NCI-H510A (cell line): ENCODE measurements around the gene TPT1.

Source experiments
- DNase-seq: peaks from one replicate; lab custom pipeline; 2025; lab: John Stamatoyannopoulos, UW

Gene TPT1

DNA sequence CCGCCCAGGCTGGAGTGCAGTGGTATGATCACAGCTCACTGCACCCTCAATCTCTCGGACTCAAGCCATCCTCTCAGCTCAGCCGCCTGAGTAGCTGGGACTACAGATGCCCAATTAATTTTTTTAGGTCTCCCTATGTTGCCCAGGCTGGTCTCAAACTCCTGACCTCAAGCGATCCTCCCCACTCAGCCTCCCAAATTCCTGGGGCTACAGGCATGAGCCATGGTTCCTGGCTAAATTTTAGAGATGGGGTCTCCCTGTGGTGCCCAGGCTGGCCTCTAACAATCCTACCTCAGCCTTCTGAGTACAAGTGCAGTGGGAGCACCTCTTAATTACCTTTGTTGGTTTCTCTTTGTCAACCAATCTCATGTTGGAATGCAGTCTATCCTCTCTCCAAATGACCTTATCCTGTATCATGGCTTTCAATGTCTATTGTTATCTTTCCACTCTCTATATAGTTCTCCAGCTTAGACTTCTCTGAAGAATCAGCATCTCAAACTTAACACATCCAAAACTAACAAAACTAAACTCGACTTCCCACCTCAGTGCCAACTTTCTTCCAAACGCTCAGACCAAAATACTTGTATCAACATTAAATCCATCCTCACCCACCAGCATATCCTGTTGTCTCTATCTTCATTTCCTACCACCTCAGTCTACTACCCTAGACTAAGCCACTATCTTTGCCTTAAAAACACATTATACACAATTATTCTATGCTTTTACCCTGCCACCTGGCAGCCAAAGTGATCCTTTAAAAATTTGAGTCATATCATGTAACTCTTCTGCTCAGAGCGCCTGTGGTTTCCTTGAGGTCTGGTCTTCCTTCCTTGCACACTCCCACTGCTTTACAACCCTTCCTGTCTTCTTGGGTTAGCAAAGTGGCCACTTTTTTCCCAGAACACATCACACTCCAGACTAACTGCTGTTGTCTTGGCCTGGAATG is 6.7 kb downstream of the TPT1 start:
- no peak for DNase-seq

DNA sequence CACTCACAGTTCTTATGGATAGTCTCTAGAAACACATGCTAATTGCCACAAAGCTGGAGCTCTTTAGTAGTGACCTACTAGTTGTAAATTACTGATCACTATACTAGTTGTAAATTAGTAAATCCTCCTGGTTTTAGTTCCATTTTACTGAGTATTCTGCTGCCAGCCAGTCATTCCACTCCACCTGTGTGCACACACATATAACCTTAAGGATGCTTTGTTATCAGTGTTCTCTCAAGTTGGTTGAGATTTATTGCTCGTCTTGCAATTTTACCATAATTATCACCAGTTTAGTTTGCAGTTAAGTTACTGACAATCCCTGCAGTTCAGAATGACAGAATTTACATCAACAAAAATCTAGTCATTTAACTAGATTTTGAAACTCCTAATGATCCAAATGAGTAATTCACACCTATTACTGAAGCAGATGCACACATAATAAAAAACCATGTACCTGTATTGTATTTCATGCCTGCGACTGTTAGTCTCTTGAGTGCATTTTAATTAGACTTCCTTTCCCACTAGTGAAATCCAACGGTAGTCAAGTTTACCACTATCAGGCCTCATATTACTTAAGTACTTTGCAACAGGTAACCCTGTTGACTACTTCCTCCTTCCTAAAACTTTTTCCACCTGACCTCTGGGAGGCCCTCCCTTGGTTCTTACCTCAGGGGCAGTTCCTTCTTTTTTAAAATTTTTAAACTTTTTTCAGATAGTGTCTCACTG is 7.6 kb downstream of the TPT1 start:
- no peak for DNase-seq

DNA sequence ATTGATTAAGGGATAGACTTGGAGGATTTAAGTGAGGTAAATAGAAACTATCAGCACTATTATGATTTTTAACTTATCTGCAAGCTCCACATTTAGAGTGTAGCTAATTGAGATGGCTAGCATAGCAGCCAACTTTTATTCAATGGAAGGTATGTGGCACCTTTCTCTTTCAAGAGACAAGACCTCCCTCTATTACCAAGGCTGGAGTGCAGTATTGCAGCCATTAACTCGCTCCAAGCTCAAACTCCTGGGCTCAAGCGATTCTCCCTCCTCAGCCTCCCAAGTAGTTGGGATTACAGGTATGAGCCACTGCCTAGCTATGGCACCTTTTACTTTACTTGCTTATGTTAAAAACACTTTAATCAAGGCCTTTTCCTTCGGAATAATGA is 8.2 kb downstream of the TPT1 start:
- no peak for DNase-seq

DNA sequence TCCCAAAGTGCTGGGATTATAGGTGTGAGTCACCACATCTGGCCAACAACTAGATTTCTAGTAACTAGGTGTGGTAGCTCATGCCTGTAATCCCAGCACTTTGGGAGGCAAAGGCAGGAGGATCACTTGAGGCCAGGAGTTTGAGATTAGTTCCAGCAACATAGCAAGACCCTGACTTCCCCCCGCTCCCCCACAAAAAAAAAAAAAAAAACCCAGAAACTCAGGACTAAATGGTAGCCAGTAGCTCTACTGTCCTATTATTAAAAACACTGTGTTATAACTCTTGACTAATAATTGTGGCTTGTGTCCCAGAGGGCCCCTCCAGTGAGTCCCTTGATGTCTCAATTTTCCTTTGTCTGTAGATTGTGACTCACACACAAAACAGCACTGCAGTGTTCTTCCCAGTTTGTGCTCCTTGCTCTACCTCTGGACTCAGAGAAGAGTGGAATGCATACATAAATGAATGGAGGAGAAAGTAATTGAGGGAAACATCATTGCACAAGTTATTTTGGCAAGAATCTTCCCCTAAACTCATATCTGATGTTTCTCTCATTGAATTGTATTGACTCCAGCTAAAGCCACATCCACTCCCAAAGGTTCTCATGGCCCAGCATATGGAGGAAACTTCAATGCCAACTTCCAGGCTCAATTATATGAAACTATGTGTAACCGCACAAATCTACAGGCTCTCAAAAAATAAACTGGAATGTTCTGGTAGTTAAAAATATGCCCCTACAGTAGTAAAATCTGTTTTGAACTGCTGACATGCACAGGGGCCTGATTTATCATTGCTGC is 8.8 kb downstream of the TPT1 start:
- DNase-seq: no peak

DNA sequence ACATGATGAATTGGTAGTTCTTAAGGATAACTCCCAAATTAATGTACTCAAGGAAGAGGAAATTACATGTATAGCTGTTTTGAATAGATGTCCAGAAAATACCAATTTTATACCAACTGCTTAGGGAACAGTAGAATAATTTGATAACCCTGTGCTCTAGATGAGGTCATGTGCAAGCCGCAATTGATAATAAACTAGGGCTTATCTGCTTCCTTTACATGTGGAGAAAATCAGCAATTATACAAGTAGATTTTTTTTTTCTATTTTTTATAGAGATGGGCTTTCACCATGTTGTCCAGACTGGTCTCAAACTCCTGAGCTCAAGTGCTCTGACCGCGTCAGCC is 9.3 kb downstream of the TPT1 start:
- DNase-seq: no peak

DNA sequence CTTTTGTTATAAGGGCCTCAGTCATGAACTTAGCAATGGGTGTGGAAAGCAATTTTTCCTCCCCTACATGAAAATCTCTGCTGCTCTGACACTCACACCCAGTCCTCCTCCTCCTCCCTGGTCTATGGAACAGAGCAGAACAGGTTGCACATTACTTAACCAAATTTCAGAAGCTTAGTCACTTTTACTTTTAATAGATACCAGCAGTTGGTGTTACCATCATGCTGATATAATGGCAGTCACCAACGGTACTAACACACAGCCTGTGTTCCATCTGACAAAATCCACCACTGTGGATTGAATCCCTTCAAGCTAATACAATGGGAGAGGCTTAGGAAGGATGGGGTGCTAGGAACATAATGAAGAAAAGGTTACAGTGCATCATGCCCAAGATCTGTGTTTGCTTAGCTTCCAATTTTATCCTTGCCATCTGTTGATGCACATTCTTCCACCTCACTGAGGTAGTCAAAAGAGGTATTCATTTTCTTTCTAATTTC is 9.8 kb downstream of the TPT1 start:
- no peak for DNase-seq

DNA sequence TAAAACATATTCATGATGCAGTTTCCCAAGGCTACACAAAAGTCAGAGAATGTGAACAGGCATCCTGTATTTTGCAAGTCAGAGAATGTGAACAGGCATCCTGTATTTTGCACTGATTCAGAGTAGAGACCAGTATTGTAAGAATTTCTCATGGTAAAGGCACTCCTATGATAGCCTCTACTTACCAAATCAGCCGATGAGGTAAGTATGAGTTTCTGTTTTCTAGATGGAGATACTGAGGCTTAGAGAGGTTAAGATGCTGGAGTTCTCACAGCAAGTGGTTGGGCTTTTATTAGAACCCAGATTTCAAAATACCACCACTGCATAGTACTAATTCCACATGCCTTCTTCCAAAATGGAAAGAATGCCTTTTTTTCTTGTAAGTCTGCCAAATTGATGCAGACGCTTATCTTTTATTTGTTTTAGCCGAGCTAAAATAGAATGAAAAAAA is 12.3 kb downstream of the TPT1 start:
- DNase-seq: no peak

DNA sequence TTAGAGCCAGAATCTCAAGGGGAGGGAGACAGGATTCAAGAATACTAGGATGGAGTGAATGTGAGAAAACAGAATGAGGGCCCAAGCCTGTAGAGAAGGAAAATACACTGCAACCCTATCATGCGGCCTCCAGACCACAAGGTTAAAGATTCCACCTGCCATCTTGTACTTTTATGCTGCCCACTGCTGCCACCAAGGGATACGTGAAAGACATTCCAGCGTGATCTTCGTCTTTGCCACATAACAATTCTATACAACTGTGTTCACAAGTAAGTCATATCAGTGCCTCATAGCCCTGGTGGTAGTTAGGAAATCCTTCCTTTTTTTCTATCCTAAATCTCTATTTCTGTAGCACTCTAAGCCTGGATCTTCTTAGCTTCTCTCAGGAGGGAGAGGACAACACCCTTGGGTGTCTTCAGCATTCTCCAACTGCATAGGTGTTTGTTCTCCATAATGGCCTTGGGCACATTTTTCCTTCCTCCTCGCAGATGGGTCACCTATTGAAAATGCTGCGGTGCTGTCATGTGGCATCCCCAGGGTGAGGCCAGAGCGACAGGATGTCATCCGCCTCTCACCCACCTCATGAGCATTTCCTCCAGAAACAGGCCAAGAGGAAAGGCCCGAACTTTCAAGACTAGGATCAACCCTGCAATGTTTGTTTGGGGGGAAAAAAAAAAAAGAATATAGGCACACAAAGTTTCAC is 13.6 kb downstream of the TPT1 start:
- DNase-seq: no peak

DNA sequence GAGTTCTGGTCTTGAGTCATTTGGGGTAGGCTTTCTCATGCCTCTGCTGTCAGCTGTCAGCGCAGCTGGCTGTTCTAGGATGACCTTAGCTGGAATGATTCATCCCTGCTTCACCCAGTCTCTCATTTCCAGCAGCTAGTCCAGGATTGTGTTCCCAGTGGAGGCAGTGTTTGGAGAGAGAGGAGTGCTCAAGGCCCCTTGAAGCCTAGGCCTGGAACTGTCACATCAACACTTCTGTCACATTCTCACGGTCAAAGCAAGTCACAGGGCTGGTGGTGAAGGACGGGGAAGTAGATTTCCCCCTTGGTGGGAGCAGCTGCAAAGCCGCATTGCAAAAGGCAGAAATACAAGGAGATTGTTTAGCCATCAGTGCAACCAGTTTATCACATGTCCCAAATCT is 15.2 kb downstream of the TPT1 start:
- no peak for DNase-seq

DNA sequence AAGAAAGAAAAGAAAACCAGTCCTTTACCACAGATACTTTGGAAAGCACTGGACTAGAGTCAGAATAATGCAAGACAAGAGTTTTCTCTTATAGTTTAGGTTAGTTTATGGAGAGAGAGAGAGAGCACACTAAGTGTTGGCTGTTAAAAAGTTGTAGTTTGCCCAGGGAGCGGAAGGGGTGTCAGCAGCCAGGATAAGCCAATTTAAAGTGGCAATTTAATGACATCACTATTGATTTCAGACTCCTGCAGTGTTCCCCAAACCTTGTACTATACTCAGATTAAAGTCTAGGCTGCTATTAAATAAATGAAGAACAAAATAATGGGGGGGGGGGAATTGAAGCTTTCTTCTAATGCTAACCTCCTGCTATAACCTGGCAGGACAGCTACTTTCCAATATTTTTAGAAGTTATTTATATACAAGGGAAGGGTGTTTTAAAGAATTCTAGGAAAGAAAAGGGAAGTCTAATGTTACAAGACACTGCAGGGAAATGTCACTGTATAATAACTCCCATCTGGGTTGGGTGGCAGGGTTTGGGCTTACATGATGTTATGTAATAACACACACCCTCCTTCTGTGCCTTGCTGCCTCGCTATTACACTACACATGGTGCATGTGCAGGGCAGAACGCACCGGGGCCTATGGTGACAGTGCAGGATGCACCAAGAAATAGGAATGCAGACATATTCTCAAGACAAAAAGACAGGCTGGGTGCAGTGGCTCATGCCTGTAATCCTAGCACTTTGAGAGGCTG is 19.9 kb downstream of the TPT1 start:
- DNase-seq: no peak

DNA sequence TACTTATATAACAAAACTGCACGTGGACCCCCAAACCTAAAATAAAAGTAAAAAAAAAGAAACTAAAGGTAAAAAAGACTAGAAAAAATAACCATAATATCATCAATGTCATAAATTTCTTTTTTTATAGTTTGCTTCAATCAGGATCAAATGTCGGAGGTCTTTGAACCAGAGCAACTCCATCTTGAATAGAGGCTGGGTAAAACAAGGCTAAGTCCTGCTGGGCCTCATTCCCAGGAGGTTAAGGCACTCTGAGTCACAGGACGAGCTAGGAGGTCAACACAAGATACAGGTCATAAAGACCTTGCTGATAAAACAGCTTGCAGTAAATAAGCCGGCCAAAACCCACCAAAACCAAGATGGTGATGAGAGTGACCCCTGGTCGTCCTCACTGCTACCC is 24.0 kb downstream of the TPT1 start:
- no peak for DNase-seq

DNA sequence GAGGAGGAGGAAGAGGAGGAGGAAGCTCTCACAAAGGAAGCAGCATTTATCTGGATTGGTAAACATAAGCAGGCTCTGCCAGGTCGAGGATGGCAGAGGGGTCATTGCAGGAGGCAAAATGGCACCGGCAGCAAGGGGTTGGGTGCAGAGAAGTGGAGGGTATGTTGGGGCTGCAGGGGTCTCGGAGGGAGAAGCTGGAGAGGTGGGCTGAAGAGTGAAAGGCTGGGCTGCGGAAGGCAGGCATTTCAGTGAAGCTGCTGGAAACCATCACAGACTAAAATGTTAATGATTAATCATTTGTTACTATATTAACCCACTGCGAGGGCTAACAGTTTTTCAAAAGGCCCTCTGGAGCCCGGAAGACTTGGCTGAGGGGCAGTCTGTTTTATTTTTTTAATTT is 24.6 kb downstream of the TPT1 start:
- DNase-seq: no peak

DNA sequence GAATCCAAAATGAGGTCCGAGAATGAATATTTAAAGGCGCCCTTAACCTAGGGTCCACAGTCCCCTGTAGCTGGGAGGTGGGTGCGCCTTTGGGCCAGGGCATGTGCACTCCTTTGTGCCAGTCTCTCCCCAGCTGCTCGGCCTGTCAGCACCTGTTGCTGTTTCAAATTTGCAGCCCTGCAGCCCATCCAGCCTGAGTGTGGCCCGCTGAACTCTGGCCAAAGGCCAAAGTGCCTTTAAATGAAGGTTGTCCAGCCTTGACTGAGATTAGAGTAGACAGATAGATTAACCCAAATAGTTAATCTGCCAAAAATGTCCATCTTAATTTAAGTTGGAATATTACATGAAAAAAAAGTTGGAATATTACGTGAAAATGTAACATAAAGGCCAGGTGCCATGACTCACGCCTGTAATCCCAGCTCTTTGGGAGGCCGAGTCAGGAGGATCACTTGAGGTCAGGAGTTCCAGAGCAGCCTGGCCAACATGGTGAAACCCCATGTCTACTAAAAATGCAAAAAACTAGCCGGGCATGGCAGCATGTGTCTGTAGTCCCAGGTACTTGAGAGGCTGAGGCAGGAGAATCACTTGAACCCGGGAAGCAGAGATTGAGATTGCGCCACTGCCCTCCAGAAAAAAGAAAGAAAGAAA is 25.3 kb downstream of the TPT1 start:
- no peak for DNase-seq

DNA sequence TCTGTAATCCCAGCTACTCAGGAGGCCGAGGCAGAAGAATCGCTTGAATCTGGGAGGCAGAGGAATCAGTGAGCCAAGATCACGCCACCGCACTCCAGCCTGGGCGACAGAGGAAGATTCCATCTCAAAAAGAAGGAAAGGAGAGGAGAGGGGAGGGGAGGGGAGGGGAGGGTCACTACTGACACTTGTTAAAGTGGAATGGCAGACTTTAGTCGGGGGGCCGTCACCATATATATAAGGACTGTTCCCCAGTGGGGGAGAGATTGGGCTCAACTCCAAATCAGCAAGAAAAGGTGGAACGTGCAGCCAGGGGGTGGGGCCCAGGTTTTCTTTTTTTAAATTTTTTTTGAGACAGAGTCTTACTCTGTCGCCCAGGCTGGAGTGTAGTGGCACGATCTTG is 26.2 kb downstream of the TPT1 start:
- DNase-seq: no peak

DNA sequence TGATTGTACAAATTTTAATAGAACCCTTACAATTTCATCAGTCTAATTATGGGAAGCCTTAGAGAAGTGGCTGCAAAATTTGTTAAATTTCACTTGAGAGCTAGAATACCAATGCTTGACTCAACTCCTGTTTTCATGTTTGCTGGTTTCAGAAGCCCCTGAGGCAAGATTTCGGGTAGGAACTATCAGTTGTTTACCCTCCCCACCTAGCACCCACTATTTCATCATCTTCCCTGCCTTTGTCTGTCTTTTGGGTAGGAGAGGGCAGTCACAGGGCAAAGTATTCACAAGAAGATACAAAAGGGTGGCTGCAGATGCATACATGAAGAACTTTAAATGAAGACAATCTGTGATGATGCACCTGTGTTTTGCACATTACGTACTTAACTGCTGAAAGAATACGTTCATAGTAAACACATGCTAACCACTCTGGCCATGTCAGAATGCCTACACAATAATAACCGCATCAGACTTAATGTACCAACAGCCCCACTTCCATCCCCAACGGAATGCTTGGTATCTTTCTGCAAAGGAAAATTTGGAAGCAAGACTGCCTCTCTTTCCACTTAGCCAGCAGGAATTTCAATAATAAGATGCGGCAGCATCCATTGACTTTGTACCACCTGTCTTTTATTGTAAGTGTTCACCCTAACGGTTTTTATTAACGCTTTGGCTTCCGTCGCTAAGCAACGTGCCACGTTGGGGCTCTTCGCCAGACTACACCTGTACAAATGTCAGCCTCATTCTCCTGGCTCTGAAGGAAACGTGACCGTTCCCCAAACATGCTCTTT is 30.4 kb downstream of the TPT1 start:
- DNase-seq: no peak

DNA sequence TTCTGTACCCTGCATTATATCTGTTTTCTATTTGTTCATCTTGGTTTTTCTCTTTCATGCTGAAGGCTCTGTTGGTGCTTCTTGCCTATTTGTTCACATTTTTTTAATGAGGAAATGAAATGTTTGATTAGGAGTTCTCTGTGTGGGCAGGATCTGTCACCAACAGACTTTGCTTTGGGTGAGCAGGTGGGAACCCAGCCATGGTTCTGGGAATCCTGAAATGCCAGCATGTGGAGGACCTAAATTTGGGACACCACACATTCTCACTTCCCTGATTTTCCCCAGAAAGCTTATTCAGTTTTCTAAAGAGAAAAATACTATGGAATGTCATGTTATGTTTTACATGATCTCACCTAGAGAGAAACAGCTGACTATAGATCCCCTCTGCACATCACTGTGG is 34.0 kb downstream of the TPT1 start:
- DNase-seq: no peak

DNA sequence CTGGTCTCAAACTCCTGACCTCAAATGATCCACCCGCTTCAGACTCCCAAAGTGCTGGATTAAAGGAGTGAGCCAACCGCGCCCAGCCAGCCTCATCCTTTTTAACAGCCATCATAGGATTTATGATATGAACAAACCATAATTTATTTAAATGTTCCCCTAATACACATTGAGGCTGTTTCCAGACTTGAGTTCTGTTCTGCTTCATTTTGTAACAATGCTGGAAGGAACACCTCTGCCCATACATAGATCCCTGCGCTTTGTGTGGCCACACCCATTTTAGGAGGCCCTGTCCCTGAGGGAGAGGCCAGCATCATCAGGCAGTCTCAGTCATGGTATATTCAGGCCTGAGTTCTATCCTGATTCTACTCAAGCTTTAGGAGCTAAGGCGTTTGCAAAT is 35.9 kb downstream of the TPT1 start:
- no peak for DNase-seq

DNA sequence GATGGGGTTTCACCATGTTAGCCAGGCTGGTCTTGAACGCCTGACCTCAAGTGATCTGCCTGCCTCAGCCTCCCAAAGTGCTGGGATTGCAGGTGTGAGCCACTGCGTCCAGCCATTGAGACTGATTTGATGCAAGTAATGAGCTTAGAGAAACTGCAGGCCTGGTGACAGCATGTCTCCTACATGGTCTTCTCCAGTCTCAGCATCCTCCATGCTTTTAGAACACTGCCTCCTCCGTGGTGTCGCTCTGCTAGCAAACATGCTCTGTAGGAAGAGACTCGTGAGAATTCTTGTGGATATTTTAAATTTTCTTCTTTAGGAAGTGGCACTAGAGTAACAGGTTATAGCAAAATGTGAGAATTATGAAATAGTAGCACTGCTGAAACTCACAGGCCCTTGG is 37.1 kb downstream of the TPT1 start:
- no peak for DNase-seq

DNA sequence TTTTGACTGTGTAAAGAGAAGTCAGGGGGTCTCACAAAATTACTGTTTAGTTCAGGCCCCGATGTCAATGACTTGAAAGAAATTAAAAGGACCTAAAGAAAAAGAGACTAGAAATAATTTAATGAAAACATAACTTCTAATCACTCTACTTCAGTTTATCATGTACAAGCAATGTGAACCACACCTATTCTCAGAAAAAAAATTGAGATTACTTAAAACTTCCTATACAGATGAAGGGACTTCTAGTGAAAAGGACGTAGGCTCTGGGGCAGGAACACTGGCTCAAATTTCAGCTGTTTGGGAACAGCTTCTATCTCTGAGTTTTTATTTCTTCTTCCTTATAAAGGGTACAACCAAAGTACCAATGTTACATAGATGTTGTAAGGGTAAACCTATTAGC is 38.0 kb downstream of the TPT1 start:
- DNase-seq: no peak

DNA sequence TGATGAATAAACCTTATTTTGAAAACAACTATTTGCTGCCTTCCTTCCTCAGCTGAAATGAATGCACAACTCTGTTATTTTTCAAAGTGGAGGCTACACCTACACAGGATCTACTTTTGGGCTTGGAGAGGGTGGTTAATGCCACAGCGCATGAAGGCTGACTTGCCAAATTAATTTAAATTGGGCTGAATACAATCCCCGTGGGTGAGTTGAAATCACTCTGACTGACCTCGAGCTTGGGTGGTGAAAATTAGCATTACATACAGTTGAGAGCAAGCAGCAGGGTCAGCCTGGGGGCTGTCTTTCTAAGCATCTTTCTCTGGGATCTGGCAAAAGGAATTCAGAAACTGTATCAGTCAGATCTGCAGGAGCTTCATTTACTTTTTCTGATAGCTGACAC is 38.5 kb downstream of the TPT1 start:
- no peak for DNase-seq
